Stimulated activated CD4-positive, alpha-beta T cell treated with anti-CD3 and anti-CD28 coated beads, Interleukin-1b, Interleukin-23, amount 100 ng/mL, for 4 hours (primary cell): ENCODE data around the gene ANK3.

ENCODE experiments used
- DNase-seq, 2 donors: peaks; one replicate each; pipeline ENCODE4 v3.0.0-alpha.2; 2020; ENCODE audit warnings: low read depth in 2 of 2

ANK3 gene

GRCh38 chr10:60032723-60033122 lies 357.0 kb downstream of the ANK3 start:
- DNase-seq: peak in 1 of 2 donors; percentile 5

GRCh38 chr10:60031664-60032063 lies 358.0 kb downstream of the ANK3 start:
- no peak for DNase-seq

DNA sequence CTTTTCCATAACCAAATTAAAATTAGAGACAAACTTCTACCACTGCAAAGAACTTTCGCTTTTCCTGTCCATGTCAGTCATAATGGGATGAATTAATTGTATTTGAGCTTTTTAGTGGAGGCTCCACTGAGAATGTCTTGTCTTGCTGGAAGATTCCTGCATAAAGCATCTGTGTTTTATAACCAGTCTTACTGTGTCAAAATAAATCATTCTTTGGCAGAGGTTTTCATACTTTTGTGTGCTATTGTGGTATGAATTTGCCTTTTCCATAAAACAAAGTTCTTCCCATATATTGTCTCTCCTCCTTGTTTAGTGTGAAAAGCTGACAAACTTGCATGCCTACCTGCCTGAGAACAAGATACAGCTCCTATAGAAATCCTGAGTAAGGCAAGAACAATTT lies 358.5 kb downstream of the ANK3 start:
- DNase-seq: no peak

- DNase-seq: no peak
These were observed 360.2 kb downstream of the ANK3 start for GRCh38 chr10:60029475-60029874.

DNA sequence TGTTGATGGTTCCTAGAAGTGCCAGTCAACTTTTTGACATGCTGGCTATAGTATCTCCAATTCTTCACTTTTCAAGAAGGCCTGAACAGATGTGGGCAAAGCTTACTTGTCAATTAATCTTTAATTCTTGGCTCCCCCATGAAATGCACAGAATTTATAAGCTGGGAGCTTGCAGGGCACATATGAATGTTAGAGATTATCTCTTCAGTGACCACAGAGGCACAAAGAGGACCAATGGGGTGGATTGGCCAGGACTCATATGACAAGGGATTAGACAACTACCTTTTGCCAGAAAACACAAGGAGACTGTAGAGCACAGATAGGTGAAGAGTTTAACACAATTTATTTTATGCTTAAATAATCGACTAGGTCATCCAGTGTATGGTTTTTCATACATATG lies 361.6 kb downstream of the ANK3 start:
- no peak for DNase-seq

DNA sequence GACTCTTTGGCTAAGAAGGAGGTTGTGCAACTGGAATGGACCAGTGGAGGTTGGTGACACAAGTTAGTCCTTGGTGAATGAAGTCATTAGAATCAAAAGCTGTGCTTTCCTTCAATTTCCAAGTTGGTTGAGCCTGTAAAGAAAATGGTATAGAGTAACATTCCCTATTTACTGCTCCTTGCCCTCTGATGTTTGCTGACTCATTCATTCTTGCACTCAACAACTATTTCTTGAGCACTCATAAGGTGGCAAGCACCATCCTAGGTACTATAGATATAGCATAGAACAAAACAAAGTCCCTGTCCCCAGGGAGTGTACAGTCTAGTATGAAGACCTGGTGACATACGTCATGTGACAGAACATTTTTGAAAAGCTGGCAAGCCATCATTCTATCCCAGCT lies 364.4 kb downstream of the ANK3 start:
- no peak for DNase-seq

GRCh38 chr10:60024506-60024905 lies 365.2 kb downstream of the ANK3 start:
- DNase-seq: no peak

DNA sequence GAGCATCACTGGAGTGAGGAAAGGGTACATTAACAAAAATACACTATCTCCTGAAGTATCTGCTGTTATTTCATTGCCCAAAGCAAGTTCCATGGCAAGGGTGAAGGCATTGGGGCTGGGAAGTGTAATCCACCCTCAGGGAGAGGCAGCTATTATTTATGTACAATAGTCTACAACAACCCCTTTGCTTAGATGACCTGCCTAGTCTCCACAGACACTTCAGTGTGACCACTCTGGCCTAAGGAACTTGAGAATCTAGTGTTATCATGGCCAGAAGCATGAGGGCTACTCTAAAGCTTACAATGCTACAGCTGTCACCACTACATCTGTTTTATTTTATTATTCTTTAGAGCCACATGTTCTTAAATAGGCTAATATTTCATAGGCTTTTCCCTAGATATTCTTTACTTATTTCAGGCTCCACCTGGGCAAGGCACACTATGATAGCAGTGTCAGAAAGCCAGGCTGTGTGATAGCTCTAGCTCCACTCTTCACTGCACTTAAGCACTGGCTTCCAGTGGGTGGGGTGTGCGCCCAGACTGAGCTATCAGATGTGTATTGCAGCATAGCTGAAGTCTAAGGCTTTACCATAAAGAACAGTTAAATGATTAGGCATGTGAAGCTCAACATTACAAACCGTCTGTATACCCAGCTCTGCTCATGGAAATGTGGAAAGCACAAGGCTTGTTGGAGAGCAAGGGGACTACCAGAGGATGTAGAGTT lies 366.4 kb downstream of the ANK3 start:
- no peak for DNase-seq

DNA sequence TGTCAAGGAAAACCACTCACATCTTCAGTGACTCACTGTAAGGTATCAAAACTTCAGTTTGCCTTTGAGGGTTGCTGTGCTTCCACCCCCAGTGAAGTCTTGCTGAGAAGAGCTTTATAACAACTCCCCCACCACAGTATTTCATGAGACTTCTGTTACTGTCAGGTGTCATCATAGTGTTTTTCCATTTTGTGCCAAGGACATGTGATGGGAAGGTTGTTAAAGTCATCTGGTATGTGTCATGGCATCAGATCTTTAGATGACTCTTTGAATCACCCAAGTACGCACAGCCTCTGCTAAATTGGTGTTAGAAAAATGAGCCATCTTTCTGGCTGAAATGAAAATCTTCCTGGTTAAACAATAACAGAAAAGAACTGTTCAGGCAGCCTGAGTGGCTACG lies 368.3 kb downstream of the ANK3 start:
- no peak for DNase-seq

DNA sequence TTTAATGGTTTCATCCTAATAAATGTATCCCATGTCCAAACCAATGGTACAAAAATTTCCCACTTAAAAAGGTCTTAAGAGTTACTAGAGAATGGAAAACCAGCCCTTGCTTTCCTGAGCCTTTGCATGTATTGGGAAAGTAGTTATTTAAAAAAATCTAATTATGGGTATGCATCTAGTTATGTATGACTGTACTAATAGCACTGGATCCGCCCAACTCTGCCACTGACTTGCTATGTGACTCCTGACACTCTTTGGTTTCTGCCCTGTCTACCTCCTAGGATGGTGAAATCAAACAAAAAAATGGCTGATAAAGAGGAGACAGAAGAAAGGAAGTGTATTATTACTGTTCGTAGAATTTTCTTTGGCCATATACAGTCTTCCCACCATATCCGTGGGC lies 372.9 kb downstream of the ANK3 start:
- no peak for DNase-seq

- no peak for DNase-seq
These were observed 379.8 kb downstream of the ANK3 start for GRCh38 chr10:60009710-60010383.

- no peak for DNase-seq
These were observed 380.4 kb downstream of the ANK3 start for GRCh38 chr10:60009276-60009675.

GRCh38 chr10:60008816-60009215 lies 380.9 kb downstream of the ANK3 start:
- no peak for DNase-seq

- no peak for DNase-seq
These were observed 383.6 kb downstream of the ANK3 start for GRCh38 chr10:60006062-60006461.

DNA sequence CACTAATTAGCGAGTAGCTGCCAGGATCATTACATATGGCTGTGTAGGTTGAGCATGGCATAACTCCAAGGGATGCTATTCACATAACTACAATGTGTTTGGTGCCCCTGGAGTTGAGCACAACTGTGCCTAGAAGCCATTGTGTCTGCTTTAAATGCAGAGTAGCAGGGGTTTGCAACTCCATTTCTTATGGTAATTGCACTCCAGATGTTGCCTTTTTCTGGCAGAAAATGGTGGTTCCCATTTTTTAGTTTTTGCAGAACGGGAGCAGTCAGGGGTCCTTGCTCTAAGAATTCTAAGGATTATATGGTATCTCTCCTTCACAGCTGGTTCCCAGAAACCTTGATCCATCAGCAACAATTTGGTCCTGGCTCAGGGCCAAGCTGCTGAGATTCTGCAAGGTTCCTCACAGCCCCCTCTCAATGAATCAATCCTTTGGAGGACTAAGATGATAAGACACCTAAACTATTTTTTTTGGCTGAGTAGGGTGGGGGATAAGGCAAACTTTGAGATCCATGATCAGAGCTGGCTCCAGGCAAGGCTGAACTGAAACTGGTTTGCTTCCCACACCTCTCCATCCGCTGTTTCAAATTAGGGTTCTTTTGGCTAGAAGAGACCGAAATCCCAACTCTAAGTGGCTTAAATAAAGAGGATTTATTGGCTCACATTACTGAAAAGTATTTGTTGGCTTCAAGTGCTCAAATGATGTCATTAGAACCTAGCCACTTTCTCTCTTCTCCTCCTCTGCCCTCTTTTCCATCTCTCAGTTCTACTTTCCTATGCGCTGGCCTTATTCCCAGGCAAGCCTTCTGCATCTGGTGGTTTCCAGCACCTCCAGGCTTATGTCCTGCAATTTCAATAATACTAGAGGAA lies 385.8 kb downstream of the ANK3 start:
- DNase-seq: no peak

DNA sequence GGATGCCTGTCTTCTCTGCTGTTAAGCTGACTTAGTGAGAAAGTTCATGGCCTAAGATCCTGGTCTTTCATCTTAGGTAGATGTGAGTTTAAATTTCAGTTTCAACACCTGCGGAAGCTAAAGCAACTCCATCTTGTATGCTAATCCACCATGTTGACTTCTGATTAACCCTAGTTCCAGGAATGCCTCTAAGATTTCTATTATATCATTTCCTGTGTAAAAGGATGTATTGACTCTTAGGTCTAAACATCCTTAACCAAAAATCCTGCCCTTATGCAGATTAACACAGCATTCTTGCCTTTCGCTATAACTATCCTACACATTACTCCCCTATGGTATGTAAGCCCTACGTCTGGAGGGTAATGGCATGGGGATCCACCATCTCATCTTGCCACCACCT lies 388.9 kb downstream of the ANK3 start:
- no peak for DNase-seq

- no peak for DNase-seq
These were observed 391.7 kb downstream of the ANK3 start for GRCh38 chr10:59997827-59998525.

- no peak for DNase-seq
These were observed 393.8 kb downstream of the ANK3 start for GRCh38 chr10:59995862-59996261.

DNA sequence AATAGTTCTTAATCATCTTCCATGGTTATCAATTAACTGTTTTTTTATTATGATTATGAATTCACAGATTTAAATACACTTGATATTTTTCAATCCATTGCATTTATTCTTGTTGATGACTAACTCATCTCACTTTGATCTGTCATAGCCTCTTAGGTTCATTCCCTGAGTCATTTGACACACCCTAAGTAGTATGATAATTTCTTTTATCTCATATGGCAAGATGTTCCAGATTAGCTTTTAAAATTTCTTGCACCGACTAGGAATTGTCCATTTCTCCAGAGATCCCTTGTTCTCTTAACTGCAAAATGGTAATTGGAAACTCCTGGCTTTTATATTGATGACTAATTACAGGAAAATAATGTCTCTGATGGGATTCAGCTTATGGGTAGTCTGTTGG lies 395.7 kb downstream of the ANK3 start:
- DNase-seq: no peak

DNA sequence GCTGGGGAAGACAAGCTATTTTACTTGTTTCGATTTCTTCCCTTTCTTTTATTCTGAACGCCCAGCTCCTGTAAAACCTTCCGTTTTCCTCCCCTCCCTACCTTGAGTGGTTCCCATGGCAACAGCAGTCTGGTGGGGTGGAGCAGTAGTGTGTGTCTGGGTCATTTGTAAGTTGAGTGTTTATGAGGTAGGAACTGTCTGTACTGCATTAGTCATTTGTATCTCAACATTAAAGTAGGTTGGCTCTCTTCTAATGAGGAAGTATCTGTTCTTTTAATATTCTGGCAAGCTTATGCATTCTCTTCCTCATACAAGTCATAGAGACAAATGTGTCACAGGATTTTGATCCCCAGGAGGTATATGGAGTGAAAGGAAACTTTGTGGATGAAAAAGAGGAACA lies 398.0 kb downstream of the ANK3 start:
- no peak for DNase-seq

- no peak for DNase-seq
These were observed 398.6 kb downstream of the ANK3 start for GRCh38 chr10:59991117-59991516.

GRCh38 chr10:59985639-59986038 lies 404.0 kb downstream of the ANK3 start:
- DNase-seq: no peak
